GM12878 (cell line): Measurements from ENCODE around the gene MYMK.
A peak's percentile ranks its signal among the peaks of the same experiment; 100 is the strongest.

Experiments used
- POLR2AphosphoS5 ChIP-seq: IDR thresholded peaks from 2 replicates; pipeline ENCODE4 v1.6.1; 2011; ENCODE audit warnings: mild to moderate bottlenecking, low read length, inconsistent platforms
- RFX5 ChIP-seq: IDR thresholded peaks from 2 replicates; pipeline ENCODE4 v1.6.1; 2011; ENCODE audit warnings: low read depth, low read length, improper control_type of control experiment
- YY1 ChIP-seq: IDR thresholded peaks from 2 replicates; pipeline ENCODE4 v1.6.1; 2011; ENCODE audit warnings: low read depth, mild to moderate bottlenecking, low read length
- ZNF24 ChIP-seq: fragments of 450-650 bp; IDR thresholded peaks from 2 replicates; pipeline ENCODE4 v1.6.1; 2017; ENCODE audit warnings: antibody characterized with exemption, mild to moderate bottlenecking
- TF ChIP-seq, protein P1 (sequence below), 3 experiments: IDR thresholded peaks in 2 of 3; conservative IDR thresholded peaks in 1 of 3; 2 replicates each; pipeline ENCODE4 v1.5.1; 2011; ENCODE audit warnings: low read depth in 3 of 3, low read length in 3 of 3, mild to moderate bottlenecking in 3 of 3, control low read depth in 2 of 3, moderate library complexity in 2 of 3, inconsistent platforms in 1 of 3, mixed read lengths in 1 of 3; ENCODE audit not compliant: control insufficient read depth in 2 of 3, insufficient read depth in 1 of 3; ENCODE audit errors: extremely low read depth in 1 of 3
- TF ChIP-seq, protein P2 (sequence below): IDR thresholded peaks from 2 replicates; pipeline ENCODE4 v1.6.1; 2011; ENCODE audit warnings: low read depth, mild to moderate bottlenecking, low read length, moderate library complexity, borderline replicate concordance; ENCODE audit errors: extremely low read depth

DNA sequence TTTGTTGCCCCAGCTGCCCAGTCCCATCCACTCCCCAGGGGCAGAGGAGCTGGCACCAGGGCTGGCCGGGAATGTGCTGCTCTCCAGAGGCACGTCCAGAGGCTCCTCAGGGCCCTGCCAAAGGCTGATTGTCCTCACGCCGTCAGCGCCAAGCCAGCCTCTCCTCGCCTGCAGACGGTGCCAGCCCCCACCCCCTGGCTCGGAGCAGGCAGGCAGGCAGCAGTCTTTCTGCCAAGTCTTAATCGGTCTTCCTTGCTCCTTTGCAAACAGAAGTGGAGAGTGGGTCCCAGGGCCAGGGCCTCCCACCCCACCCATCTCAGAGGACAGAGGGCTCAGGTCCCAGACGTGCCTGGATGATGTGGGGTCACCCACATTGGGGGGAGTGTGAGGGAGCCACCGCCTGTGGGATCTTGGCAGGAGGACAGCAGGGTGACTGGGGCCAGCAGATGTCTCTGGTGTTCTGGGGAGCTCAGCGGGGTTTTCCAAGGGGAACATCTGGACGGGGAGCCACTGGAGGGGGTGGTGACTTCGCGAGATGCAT is 48.1 kb upstream of the MYMK start:
- TF ChIP-seq RFX5 (no peak), POLR2AphosphoS5 (no peak), ZNF24 (no peak), YY1 (no peak)
- TF ChIP-seq, protein P1, sequence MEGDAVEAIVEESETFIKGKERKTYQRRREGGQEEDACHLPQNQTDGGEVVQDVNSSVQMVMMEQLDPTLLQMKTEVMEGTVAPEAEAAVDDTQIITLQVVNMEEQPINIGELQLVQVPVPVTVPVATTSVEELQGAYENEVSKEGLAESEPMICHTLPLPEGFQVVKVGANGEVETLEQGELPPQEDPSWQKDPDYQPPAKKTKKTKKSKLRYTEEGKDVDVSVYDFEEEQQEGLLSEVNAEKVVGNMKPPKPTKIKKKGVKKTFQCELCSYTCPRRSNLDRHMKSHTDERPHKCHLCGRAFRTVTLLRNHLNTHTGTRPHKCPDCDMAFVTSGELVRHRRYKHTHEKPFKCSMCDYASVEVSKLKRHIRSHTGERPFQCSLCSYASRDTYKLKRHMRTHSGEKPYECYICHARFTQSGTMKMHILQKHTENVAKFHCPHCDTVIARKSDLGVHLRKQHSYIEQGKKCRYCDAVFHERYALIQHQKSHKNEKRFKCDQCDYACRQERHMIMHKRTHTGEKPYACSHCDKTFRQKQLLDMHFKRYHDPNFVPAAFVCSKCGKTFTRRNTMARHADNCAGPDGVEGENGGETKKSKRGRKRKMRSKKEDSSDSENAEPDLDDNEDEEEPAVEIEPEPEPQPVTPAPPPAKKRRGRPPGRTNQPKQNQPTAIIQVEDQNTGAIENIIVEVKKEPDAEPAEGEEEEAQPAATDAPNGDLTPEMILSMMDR (IDR thresholded peaks at IDR 0.05 in 2 of 3, conservative IDR thresholded peaks at IDR 0.05 in 1 of 3; ENCODE audit: control insufficient read depth in 2 of 3, extremely low read depth in 1 of 3, insufficient read depth in 1 of 3, low read depth in 3 of 3, low read length in 3 of 3) = peak in 1 of 3 experiments; percentile 30; a peak in 2 of 6 replicates
- TF ChIP-seq, protein P2, sequence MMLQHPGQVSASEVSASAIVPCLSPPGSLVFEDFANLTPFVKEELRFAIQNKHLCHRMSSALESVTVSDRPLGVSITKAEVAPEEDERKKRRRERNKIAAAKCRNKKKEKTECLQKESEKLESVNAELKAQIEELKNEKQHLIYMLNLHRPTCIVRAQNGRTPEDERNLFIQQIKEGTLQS = no peak
